SH-SY5Y (cell line): ENCODE data around the gene AMD1.

Experiments
- GATA2 ChIP-seq: IDR thresholded peaks from 2 replicates; pipeline ENCODE4 v1.6.1; 2011; ENCODE audit warnings: mild to moderate bottlenecking, low read depth, low read length
- GATA3 ChIP-seq: IDR thresholded peaks from 2 replicates; pipeline ENCODE4 v1.6.1; 2011; ENCODE audit warnings: low read depth, mild to moderate bottlenecking, low read length, moderate library complexity

DNA sequence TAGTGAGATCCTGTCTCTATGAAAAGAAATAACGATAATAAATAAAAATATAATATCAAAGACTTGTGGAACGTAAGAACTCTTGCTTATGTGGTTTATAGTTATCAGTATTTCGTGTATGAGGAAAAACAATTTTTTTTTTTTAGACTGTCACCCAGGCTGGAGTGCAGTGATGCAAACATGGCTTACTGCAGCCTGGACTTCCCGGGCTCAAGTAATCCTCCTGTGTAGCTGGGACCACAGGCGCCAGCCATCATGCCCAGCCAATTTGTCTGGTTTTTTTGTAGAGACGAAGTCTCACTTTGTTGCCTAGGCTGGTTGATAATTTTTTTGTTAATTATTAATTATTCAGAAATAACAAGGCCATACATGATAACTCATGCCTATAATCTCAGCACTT lies 40.8 kb upstream of the AMD1 start:
- TF ChIP-seq GATA3 (no peak), GATA2 (no peak)
